Lower leg skin (tissue), 3 donors: ENCODE data around the gene TEX9.
"Not testable (repeated sequence)": the region's sequence is repeated elsewhere in the genome, so short reads cannot be mapped to it uniquely, and the experiment has no call there.

Experiments used
- POLR2A ChIP-seq, 2 donors: fragments of 450-650 bp; IDR thresholded peaks; one replicate each; pipeline ENCODE4 v1.6.1; 2016 to 2017; ENCODE audit warnings: antibody characterized with exemption in 2 of 2, mild to moderate bottlenecking in 1 of 2, moderate library complexity in 1 of 2
- TF ChIP-seq, protein P1 (sequence below), 3 donors: fragments of 450-650 bp; IDR thresholded peaks; one replicate each; pipeline ENCODE4 v1.5.1; 2016; ENCODE audit warnings: antibody characterized with exemption in 3 of 3, mild to moderate bottlenecking in 3 of 3, moderate library complexity in 2 of 3

DNA sequence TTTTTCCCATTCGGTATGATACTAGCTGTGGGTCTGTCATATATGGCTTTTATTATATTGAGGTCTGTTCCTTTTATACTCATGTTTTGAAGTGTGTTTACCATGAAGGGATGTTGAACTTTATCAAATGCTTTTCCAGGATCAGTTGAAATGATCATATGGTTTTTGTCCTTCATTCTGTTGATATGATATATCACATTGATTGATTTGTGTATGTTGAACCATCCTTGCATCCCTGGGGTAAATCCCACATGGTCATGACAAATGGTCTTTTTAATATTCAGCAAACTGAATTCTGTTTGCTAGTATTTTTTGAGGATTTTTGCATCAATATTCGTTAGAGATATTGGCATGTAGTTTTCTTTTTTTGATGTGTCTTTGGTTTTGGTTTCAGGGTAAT is 12.6 kb downstream of the TEX9 start:
- TF ChIP-seq, protein P1, sequence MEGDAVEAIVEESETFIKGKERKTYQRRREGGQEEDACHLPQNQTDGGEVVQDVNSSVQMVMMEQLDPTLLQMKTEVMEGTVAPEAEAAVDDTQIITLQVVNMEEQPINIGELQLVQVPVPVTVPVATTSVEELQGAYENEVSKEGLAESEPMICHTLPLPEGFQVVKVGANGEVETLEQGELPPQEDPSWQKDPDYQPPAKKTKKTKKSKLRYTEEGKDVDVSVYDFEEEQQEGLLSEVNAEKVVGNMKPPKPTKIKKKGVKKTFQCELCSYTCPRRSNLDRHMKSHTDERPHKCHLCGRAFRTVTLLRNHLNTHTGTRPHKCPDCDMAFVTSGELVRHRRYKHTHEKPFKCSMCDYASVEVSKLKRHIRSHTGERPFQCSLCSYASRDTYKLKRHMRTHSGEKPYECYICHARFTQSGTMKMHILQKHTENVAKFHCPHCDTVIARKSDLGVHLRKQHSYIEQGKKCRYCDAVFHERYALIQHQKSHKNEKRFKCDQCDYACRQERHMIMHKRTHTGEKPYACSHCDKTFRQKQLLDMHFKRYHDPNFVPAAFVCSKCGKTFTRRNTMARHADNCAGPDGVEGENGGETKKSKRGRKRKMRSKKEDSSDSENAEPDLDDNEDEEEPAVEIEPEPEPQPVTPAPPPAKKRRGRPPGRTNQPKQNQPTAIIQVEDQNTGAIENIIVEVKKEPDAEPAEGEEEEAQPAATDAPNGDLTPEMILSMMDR (IDR thresholded peaks at IDR 0.05) = not testable (repeated sequence)
- not testable (repeated sequence) for TF ChIP-seq POLR2A (IDR thresholded peaks at IDR 0.05)
